OCI-LY1 (cell line): ENCODE measurements around the gene PLEKHO1.

Experiments
- CTCF ChIP-seq: fragments of 200-600 bp; sonication (generic), shearing (Covaris generic); IDR thresholded peaks from 2 replicates; pipeline ENCODE4 v1.5.1; 2017; ENCODE audit warnings: mild to moderate bottlenecking, antibody characterized with exemption, low read length, moderate library complexity, mixed read lengths
- EZH2 ChIP-seq: fragments of 200-600 bp; sonication (generic), shearing (Covaris generic); IDR thresholded peaks from 2 replicates; pipeline ENCODE4 v1.8.0; 2017; ENCODE audit warnings: borderline replicate concordance, mixed run types, mild to moderate bottlenecking, antibody characterized with exemption, low read length, moderate library complexity, mixed read lengths

GRCh38 chr1:150146849-150147542, 2.7 kb upstream of the PLEKHO1 start:
- no peak for TF ChIP-seq CTCF
- TF ChIP-seq EZH2, result no peak
